Esophagus (tissue), 2 donors: ENCODE data around the gene IFRD1. TPM values are rescaled to one million over a fixed set of nuclear protein-coding genes. Genes with fewer than 3 reads are reported as not detected.
A peak's percentile ranks its signal among the peaks of the same experiment; 100 is the strongest.
"Not testable (repeated sequence)": the region's sequence is repeated elsewhere in the genome, so short reads cannot be mapped to it uniquely, and the experiment has no call there.

Experiments
- H3K27ac ChIP-seq, 2 donors: one replicate each; pipeline ENCODE4 v1.5.1; 2013; ENCODE audit warnings: low read depth in 2 of 2, mild to moderate bottlenecking in 2 of 2, inconsistent platforms in 1 of 2, low read length in 1 of 2, moderate library complexity in 1 of 2
- H3K27me3 ChIP-seq, 2 donors: one replicate each; pipeline ENCODE4 v1.6.1; 2013; ENCODE audit warnings: low read length in 2 of 2, control low read depth in 1 of 2, mild to moderate bottlenecking in 1 of 2; ENCODE audit not compliant: insufficient read depth in 2 of 2, control insufficient read depth in 1 of 2
- H3K36me3 ChIP-seq, 2 donors: one replicate each; pipeline ENCODE4 v1.6.1; 2013; ENCODE audit warnings: low read length in 1 of 2; ENCODE audit not compliant: control insufficient read depth in 2 of 2, insufficient read depth in 2 of 2
- H3K4me1 ChIP-seq, 2 donors: one replicate each; pipeline ENCODE4 v1.6.1; 2013; ENCODE audit warnings: low read length in 1 of 2; ENCODE audit not compliant: control insufficient read depth in 2 of 2, insufficient read depth in 2 of 2
- H3K4me3 ChIP-seq, 2 donors: one replicate each; pipeline ENCODE4 v1.5.1; 2013; ENCODE audit warnings: low read length in 2 of 2, mild to moderate bottlenecking in 2 of 2, low read depth in 1 of 2, moderate library complexity in 1 of 2
- H3K9me3 ChIP-seq, 2 donors: one replicate each; pipeline ENCODE4 v1.6.1; 2013; ENCODE audit warnings: mild to moderate bottlenecking in 2 of 2, low read depth in 1 of 2, low read length in 1 of 2, moderate library complexity in 1 of 2; ENCODE audit not compliant: control insufficient read depth in 2 of 2, insufficient read depth in 1 of 2
- WGBS, 2 donors: extraction: QIAGEN DNeasy Blood & Tissue Kit; methylation state at CpG; one replicate each; pipeline ENCODE4 v1.1.7; 2013; 5-methylcytosine and 5-hydroxymethylcytosine counted together
- polyA plus RNA-seq, 2 donors: library from polyadenylated mRNA; stranded (reverse); fragments of 200-250 nt; gene quantifications; one replicate each; pipeline ENCODE4 v1.2.3, GENCODE V29; 2013
- donor health status: healthy with polysubstance abuse.
- donor health status: Bipolar disorder and iron deficiency.

Gene IFRD1
- polyA plus RNA-seq, 2 donors = 25.1 to 33.3 TPM

DNA sequence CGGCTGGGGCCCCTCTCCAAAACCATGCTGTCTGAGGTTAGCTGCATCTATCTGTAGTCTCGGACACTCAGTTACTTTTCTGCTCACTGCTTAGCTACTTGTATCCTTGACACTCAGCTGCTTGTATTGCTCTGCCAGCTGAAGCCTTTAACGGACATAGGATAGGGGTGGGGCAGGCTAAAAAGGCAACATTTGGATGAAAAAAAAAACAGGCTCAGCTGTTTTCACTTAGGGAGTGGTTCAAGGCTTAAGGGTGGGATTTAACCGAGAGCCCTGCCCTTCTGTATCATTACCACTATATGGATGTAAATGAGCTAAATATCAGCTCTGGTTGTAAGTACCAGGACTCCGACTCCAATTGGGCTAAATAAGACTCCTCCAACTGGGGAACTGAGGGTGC, 59.1 kb downstream of the IFRD1 start:
- Histone ChIP-seq H3K9me3 (no peaks in the 10 kb centered on the region), H3K36me3 (no peaks in the 10 kb centered on the region), H3K27me3 (no peaks in the 10 kb centered on the region), H3K4me1 (peaks cover 0 to 2% of the 10 kb centered on the region in 2 donors), H3K4me3 (no peak overlapping the region), H3K27ac (no peak overlapping the region)
- 71 to 79% methylated on average over 5 of the region's 5 CpGs for WGBS, 2 donors

DNA sequence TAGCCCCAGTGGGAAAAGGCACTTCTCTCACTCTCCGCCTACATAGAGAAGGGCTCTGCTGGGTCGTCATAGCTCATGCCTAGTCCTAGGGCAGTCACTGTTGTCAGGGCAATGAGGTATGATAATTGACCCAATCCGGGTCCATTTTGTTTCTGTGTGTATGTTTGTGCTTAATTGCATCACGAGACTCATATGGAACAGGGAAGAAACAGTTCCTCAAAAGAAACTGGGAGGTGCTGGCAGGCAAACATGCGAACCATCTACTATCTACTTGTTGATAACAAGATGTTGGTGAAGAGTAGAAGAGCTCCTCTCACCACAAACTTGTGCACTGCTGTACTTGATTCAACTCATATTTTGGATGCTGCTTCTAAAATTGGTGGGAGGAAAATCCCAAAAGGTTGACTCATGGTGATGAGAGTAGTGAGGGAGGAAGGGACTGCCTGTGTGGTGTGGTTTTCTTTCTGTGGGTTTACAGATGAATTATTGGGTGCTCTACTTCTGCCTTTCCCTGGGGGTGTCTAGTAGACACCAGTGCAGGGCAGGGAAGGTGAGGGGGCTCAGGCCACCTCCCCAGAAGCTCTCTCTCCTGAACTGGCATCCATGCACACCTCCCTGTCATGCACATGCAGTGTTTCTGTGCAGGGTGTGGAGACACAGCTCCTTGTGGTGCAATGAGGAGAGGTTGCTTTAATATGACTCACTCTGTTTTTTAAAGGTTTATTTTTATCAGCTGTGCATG, 59.9 kb downstream of the IFRD1 start:
- WGBS, 2 donors = 79% methylated on average over 5 of the region's 5 CpGs
- Histone ChIP-seq H3K9me3 (no peaks in the 10 kb centered on the region), H3K4me1 (peaks cover 0 to 2% of the 10 kb centered on the region in 2 donors), H3K36me3 (no peaks in the 10 kb centered on the region), H3K27me3 (no peaks in the 10 kb centered on the region), H3K27ac (no peak overlapping the region), H3K4me3 (no peak overlapping the region)

DNA sequence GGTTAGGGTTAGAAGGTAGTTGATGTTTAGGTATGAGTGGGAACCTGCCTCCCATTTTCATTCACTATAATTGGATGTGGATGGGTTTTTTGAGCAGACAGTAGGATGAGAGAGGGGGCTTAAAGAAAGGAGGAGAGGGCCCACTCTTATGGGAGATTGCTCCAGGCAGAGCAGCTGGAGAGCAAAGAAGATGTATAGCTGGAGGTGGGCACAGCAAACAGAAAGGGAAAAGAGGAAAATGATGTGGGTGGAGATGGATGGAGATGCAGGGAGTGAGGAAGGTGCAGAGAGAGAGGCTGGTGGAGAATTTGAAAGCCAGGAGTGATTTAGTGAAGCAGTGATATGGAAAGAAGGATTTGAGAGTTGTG, 60.5 kb downstream of the IFRD1 start:
- no peak overlapping the region for H3K27ac ChIP-seq
- no peak overlapping the region for H3K4me3 ChIP-seq
- H3K27me3 ChIP-seq = no peaks in the 10 kb centered on the region
- H3K9me3 ChIP-seq = no peaks in the 10 kb centered on the region
- peaks cover 0 to 2% of the 10 kb centered on the region in 2 donors for H3K4me1 ChIP-seq
- H3K36me3 ChIP-seq = no peaks in the 10 kb centered on the region

DNA sequence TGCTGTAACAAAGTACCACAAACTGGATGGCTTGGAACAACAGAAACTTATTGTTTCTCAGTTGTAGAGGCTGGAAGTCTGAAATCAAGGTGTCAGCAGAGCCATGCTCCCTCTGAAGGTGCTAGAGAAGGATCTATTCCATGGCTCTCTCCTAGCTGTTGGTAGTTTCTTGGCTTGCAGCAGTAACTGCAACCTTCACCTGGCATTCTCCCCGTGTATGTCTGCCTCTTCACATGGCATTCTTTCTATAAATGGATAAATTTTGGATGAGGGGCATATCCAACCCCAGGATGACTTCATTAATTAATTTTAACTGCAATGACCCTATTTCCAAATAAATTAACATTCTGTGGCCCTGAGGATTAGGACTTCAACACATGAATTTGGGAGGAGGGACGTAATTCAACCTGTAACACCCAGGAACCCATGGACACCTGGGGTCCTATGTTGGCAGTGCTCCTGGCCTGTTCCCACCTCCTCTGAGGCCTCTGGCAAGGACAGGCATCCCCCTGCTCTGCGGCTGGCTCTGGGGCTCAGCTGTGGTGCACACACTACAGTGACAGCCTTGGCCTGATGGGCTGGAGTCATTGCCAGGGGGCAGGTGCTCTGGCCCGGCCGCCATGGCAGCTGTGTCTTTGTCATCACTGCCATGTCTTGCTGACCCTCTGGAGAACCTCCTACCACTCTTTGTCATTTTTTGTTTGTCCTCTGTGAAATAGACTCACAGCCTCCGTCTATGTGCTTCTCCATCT, 61.4 kb downstream of the IFRD1 start:
- 89 to 90% methylated on average over 6 of the region's 6 CpGs for WGBS, 2 donors
- H3K4me3 ChIP-seq = no peak overlapping the region
- no peaks in the 10 kb centered on the region for H3K9me3 ChIP-seq
- no peaks in the 10 kb centered on the region for H3K36me3 ChIP-seq
- H3K27me3 ChIP-seq = no peaks in the 10 kb centered on the region
- H3K27ac ChIP-seq = no peak overlapping the region
- H3K4me1 ChIP-seq = peaks cover 0 to 2% of the 10 kb centered on the region in 2 donors

- no peaks in the 10 kb centered on the region for H3K9me3 ChIP-seq
- no peaks in the 10 kb centered on the region for H3K27me3 ChIP-seq
- H3K27ac ChIP-seq = no peak overlapping the region
- 85 to 95% methylated on average over 5 of the region's 5 CpGs for WGBS, 2 donors
- peaks cover 0 to 2% of the 10 kb centered on the region in 2 donors for H3K4me1 ChIP-seq
- no peaks in the 10 kb centered on the region for H3K36me3 ChIP-seq
- H3K4me3 ChIP-seq = no peak overlapping the region
Measured at GRCh38 chr7:112512451-112513210, 62.4 kb downstream of the IFRD1 start.

GRCh38 chr7:112515989-112516388, 65.7 kb downstream of the IFRD1 start:
- H3K27ac ChIP-seq = no peak overlapping the region
- no peaks in the 10 kb centered on the region for H3K27me3 ChIP-seq
- WGBS, 2 donors = 92 to 96% methylated on average over 5 of the region's 5 CpGs
- peaks cover 0 to 2% of the 10 kb centered on the region in 2 donors for H3K4me1 ChIP-seq
- no peak overlapping the region for H3K4me3 ChIP-seq
- H3K36me3 ChIP-seq = no peaks in the 10 kb centered on the region
- no peaks in the 10 kb centered on the region for H3K9me3 ChIP-seq

GRCh38 chr7:112516418-112516817, 66.2 kb downstream of the IFRD1 start:
- H3K9me3 ChIP-seq, H3K4me3 ChIP-seq, H3K4me1 ChIP-seq, H3K36me3 ChIP-seq, H3K27me3 ChIP-seq: not testable (repeated sequence)
- 71 to 73% methylated on average over 5 of the region's 5 CpGs for WGBS, 2 donors
- H3K27ac ChIP-seq = peak overlapping the region in 1 of 2 donors; percentile 71

GRCh38 chr7:112517487-112517886, 67.2 kb downstream of the IFRD1 start:
- WGBS, 2 donors = 89 to 90% methylated on average over 3 of the region's 3 CpGs
- no peaks in the 10 kb centered on the region for H3K36me3 ChIP-seq
- H3K27ac ChIP-seq = no peak overlapping the region
- H3K4me3 ChIP-seq = no peak overlapping the region
- no peaks in the 10 kb centered on the region for H3K4me1 ChIP-seq
- H3K27me3 ChIP-seq = no peaks in the 10 kb centered on the region
- no peaks in the 10 kb centered on the region for H3K9me3 ChIP-seq

DNA sequence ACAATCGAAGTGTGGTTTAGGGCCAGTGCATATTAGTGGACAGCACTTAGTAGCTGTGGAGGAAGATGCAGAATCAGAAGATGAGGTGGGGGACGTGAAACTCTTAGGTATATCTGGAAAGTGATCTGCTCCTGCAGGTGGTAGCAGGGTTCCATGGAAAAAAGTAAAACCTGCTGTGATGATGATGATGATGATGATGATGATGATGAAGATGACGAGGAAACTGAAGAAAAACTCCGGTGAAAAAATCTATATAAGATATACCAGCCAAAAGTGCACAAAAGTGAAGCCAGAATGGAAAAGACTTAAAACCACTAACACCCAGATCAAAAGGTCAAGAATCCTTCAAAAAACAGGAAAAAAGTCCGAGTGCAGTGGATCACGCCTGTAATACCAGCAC, 70.5 kb downstream of the IFRD1 start:
- H3K4me3 ChIP-seq = no peak overlapping the region
- WGBS, 2 donors = 78 to 86% methylated on average over 6 of the region's 6 CpGs
- no peaks in the 10 kb centered on the region for H3K9me3 ChIP-seq

More for the DNA sequence above, 70.5 kb downstream of the IFRD1 start:
- Histone ChIP-seq H3K27ac (no peak overlapping the region), H3K27me3 (no peaks in the 10 kb centered on the region), H3K4me1 (no peaks in the 10 kb centered on the region), H3K36me3 (no peaks in the 10 kb centered on the region)
